GM12878 (cell line): ENCODE measurements around the gene GGT7. TPM values are rescaled to one million over a fixed set of nuclear protein-coding genes. Genes with fewer than 3 reads are reported as not detected.

Experiments
- ATF7 ChIP-seq: fragments of 450-650 bp; IDR thresholded peaks from 2 replicates; pipeline ENCODE4 v1.6.1; 2016; ENCODE audit warnings: low read depth, mild to moderate bottlenecking
- KAT2A ChIP-seq: conservative IDR thresholded peaks from 2 replicates; pipeline ENCODE4 v1.6.1; 2011; ENCODE audit warnings: low read depth, low read length; ENCODE audit not compliant: control insufficient read depth
- MXI1 ChIP-seq: fragments of 150-350 bp; IDR thresholded peaks from 2 replicates; pipeline ENCODE4 v1.6.1; 2011; ENCODE audit warnings: low read depth, mild to moderate bottlenecking, inconsistent platforms, low read length, improper control_type of control experiment
- MYC ChIP-seq: IDR thresholded peaks from 2 replicates; pipeline ENCODE4 v1.6.1; 2011; ENCODE audit warnings: mild to moderate bottlenecking, low read length, moderate library complexity, inconsistent platforms; ENCODE audit not compliant: insufficient read depth, insufficient replicate concordance, insufficient read length, severe bottlenecking
- NR2F1 ChIP-seq: fragments of 450-650 bp; conservative IDR thresholded peaks from 2 replicates; pipeline ENCODE4 v1.6.1; 2017; ENCODE audit warnings: mild to moderate bottlenecking
- PAX5 ChIP-seq: IDR thresholded peaks from 2 replicates; pipeline ENCODE4 v1.6.1; 2011; ENCODE audit warnings: low read depth, low read length, borderline replicate concordance
- POLR2A ChIP-seq: IDR thresholded peaks from 2 replicates; pipeline ENCODE4 v1.6.1; 2011; ENCODE audit warnings: low read depth, mild to moderate bottlenecking, low read length
- ZBED1 ChIP-seq: IDR thresholded peaks from 2 replicates; pipeline ENCODE4 v1.6.1; 2016; ENCODE audit warnings: borderline replicate concordance
- ZNF687 ChIP-seq: fragments of 450-650 bp; IDR thresholded peaks from 2 replicates; pipeline ENCODE4 v1.6.1; 2017; ENCODE audit warnings: mild to moderate bottlenecking, moderate library complexity
- polyA plus RNA-seq, 11 experiments: library from polyadenylated mRNA; depleted of rRNA in 4 of 11; unstranded in 6 of 11; stranded (reverse) in 5 of 11; fragments of >200 nt; fragmentation: Nextera tagmentation in 4 of 11; fragmentation: Illumina TruSeq in 1 of 11; extraction: Ambion mirVana in 4 of 11; extraction: Trizol in 1 of 11; gene quantifications; 1 replicate in 1 of 11; 2 replicates in 10 of 11; pipeline versions ENCODE4 v1.2.1 to v1.2.3, GENCODE V29; 2011 to 2016; ENCODE audit warnings: inconsistent platforms in 2 of 11, missing spikeins in 2 of 11, low read depth in 1 of 11
- total RNA-seq, 4 experiments: library from RNA; depleted of rRNA in 3 of 4; stranded (reverse); fragments of >200 nt in 3 of 4; fragmentation: Illumina TruSeq in 1 of 4; extraction: Trizol in 1 of 4; gene quantifications; 2 replicates each; pipeline versions ENCODE4 v1.2.1 to v1.2.3, GENCODE V29; 2013 to 2021
- TF ChIP-seq, protein P1 (sequence below): fragments of 150-350 bp; IDR thresholded peaks from 2 replicates; pipeline ENCODE4 v1.6.1; 2014; ENCODE audit warnings: mild to moderate bottlenecking, low read depth, low read length
- TF ChIP-seq, protein P2 (sequence below): fragments of 450-650 bp; formaldehyde crosslinking; IDR thresholded peaks from 2 replicates; pipeline ENCODE4 v1.4.0; 2020; ENCODE audit warnings: mild to moderate bottlenecking, moderate library complexity
- TF ChIP-seq, protein P3 (sequence below): fragments of 450-650 bp; conservative IDR thresholded peaks from 2 replicates; pipeline ENCODE4 v1.6.1; 2017; ENCODE audit warnings: mild to moderate bottlenecking, moderate library complexity
- TF ChIP-seq, protein P4 (sequence below): fragments of 450-650 bp; IDR thresholded peaks from 2 replicates; pipeline ENCODE4 v1.6.1; 2014; ENCODE audit warnings: mild to moderate bottlenecking
- TF ChIP-seq, protein P5 (sequence below): fragments of 450-650 bp; IDR thresholded peaks from 2 replicates; pipeline ENCODE4 v1.6.1; 2016; ENCODE audit warnings: mild to moderate bottlenecking

GGT7 gene
- total and polyA plus RNA-seq, 10 of the 15 experiments (the other 5 are each of a cell fraction or from before 2014, with no cell fraction given): 0.02 to 14.7 (median 5.3) TPM

- TF ChIP-seq ATF7: no peak
- TF ChIP-seq, protein P1, sequence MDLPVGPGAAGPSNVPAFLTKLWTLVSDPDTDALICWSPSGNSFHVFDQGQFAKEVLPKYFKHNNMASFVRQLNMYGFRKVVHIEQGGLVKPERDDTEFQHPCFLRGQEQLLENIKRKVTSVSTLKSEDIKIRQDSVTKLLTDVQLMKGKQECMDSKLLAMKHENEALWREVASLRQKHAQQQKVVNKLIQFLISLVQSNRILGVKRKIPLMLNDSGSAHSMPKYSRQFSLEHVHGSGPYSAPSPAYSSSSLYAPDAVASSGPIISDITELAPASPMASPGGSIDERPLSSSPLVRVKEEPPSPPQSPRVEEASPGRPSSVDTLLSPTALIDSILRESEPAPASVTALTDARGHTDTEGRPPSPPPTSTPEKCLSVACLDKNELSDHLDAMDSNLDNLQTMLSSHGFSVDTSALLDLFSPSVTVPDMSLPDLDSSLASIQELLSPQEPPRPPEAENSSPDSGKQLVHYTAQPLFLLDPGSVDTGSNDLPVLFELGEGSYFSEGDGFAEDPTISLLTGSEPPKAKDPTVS: no peak
- TF ChIP-seq, protein P2, sequence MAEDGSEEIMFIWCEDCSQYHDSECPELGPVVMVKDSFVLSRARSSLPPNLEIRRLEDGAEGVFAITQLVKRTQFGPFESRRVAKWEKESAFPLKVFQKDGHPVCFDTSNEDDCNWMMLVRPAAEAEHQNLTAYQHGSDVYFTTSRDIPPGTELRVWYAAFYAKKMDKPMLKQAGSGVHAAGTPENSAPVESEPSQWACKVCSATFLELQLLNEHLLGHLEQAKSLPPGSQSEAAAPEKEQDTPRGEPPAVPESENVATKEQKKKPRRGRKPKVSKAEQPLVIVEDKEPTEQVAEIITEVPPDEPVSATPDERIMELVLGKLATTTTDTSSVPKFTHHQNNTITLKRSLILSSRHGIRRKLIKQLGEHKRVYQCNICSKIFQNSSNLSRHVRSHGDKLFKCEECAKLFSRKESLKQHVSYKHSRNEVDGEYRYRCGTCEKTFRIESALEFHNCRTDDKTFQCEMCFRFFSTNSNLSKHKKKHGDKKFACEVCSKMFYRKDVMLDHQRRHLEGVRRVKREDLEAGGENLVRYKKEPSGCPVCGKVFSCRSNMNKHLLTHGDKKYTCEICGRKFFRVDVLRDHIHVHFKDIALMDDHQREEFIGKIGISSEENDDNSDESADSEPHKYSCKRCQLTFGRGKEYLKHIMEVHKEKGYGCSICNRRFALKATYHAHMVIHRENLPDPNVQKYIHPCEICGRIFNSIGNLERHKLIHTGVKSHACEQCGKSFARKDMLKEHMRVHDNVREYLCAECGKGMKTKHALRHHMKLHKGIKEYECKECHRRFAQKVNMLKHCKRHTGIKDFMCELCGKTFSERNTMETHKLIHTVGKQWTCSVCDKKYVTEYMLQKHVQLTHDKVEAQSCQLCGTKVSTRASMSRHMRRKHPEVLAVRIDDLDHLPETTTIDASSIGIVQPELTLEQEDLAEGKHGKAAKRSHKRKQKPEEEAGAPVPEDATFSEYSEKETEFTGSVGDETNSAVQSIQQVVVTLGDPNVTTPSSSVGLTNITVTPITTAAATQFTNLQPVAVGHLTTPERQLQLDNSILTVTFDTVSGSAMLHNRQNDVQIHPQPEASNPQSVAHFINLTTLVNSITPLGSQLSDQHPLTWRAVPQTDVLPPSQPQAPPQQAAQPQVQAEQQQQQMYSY: no peak
- no peak for TF ChIP-seq NR2F1
- no peak for TF ChIP-seq ZBED1
- TF ChIP-seq, protein P3, sequence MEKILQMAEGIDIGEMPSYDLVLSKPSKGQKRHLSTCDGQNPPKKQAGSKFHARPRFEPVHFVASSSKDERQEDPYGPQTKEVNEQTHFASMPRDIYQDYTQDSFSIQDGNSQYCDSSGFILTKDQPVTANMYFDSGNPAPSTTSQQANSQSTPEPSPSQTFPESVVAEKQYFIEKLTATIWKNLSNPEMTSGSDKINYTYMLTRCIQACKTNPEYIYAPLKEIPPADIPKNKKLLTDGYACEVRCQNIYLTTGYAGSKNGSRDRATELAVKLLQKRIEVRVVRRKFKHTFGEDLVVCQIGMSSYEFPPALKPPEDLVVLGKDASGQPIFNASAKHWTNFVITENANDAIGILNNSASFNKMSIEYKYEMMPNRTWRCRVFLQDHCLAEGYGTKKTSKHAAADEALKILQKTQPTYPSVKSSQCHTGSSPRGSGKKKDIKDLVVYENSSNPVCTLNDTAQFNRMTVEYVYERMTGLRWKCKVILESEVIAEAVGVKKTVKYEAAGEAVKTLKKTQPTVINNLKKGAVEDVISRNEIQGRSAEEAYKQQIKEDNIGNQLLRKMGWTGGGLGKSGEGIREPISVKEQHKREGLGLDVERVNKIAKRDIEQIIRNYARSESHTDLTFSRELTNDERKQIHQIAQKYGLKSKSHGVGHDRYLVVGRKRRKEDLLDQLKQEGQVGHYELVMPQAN: no peak
- TF ChIP-seq, protein P4, sequence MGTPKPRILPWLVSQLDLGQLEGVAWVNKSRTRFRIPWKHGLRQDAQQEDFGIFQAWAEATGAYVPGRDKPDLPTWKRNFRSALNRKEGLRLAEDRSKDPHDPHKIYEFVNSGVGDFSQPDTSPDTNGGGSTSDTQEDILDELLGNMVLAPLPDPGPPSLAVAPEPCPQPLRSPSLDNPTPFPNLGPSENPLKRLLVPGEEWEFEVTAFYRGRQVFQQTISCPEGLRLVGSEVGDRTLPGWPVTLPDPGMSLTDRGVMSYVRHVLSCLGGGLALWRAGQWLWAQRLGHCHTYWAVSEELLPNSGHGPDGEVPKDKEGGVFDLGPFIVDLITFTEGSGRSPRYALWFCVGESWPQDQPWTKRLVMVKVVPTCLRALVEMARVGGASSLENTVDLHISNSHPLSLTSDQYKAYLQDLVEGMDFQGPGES: no peak
- peak; percentile 83 for TF ChIP-seq POLR2A
- TF ChIP-seq PAX5: no peak
- TF ChIP-seq, protein P5, sequence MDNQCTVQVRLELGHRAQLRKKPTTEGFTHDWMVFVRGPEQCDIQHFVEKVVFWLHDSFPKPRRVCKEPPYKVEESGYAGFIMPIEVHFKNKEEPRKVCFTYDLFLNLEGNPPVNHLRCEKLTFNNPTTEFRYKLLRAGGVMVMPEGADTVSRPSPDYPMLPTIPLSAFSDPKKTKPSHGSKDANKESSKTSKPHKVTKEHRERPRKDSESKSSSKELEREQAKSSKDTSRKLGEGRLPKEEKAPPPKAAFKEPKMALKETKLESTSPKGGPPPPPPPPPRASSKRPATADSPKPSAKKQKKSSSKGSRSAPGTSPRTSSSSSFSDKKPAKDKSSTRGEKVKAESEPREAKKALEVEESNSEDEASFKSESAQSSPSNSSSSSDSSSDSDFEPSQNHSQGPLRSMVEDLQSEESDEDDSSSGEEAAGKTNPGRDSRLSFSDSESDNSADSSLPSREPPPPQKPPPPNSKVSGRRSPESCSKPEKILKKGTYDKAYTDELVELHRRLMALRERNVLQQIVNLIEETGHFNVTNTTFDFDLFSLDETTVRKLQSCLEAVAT: no peak
- TF ChIP-seq KAT2A: no peak
- TF ChIP-seq MXI1: no peak
- no peak for TF ChIP-seq MYC
- TF ChIP-seq ZNF687: no peak
Observed at GRCh38 chr20:34872622-34873224, at the start of gene GGT7 (continued).
